ENCODE results near the gene EDN1.

The EDN1 gene

DNA sequence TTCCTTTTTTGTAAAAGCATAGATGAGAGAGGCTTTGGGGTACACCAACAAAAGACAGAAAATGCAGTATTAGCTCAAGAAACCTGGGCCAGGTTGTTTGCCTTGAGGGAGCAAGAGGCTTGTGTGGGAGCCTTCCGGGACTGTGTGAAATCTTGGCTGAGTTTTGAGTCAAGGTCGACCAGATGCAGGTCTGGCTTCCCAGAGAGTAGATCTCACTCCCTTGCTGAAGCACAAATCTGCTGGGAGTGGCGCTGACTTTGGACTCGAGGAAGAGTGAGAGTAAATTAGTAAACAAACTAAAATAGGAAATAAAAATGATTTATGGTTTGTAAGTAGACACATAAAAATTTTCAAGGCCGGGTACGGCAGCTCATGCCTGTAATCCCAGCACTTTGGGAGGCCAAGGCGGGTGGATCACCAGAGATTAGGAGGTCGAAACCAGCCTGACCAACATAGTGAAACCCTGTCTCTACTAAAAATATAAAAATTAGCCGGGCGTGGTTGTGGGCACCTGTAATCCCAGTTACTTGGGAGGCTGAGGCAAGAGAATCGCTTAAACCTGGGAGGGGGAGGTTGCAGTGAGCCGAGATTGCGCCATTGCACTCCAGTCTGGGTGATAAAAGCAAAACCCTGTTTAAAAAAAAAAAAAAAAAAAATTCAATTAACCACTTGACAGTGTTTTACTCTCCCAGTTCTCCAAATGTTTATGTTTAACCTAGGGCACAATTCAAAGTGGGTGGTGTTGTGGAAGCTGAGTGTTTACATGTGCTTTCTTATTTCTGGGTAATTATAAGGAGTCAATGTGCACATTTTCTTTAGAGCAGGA, 27.7 kb upstream of the EDN1 start:
- TF ChIP-seq, protein P1, sequence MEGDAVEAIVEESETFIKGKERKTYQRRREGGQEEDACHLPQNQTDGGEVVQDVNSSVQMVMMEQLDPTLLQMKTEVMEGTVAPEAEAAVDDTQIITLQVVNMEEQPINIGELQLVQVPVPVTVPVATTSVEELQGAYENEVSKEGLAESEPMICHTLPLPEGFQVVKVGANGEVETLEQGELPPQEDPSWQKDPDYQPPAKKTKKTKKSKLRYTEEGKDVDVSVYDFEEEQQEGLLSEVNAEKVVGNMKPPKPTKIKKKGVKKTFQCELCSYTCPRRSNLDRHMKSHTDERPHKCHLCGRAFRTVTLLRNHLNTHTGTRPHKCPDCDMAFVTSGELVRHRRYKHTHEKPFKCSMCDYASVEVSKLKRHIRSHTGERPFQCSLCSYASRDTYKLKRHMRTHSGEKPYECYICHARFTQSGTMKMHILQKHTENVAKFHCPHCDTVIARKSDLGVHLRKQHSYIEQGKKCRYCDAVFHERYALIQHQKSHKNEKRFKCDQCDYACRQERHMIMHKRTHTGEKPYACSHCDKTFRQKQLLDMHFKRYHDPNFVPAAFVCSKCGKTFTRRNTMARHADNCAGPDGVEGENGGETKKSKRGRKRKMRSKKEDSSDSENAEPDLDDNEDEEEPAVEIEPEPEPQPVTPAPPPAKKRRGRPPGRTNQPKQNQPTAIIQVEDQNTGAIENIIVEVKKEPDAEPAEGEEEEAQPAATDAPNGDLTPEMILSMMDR (conservative IDR thresholded peaks at IDR 0.05) = no peak
- no peak overlapping the region for H3K27ac ChIP-seq

DNA sequence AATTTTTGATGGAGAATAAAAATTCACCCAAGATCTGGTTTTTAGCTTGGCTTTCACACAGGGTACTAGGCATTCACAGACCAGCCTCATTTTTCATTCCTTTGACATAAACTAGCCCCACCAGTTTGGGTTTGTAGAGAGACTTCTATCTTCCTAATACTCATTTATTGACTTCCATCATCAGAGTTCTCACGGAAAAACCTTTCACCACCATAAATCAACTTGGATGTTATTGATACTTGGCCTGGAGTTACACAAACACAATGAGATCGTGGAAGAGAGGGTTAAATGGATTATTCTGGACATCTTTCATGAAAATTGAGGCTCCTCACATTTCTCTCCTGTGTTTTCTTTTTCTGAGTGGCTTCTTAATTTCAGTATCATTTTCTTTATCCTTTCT, 26.8 kb upstream of the EDN1 start:
- TF ChIP-seq, protein P1 (conservative IDR thresholded peaks at IDR 0.05) = no peak

DNA sequence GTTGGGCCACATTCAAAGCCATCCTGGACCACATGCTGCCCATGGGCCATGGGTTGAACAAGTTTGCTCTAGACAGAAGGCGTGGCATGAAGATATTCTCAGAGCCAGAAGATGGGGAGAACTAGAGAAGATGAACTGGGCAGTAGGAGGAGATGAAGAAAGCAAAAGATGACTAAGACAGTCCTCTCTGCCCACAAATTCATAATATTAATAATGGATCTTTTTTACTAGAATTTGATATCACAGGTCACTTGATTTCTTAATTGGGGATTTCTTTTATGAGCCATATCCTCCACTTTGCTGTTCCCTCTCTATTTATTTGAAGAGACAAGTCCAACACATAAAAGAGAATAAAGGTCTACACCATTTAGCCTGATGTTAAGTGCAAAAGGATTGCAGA, 25.5 kb upstream of the EDN1 start:
- H3K27ac ChIP-seq = no peak overlapping the region
- TF ChIP-seq, protein P1 (conservative IDR thresholded peaks at IDR 0.05) = no peak

More for the DNA sequence above, 26.8 kb upstream of the EDN1 start:
- no peak overlapping the region for H3K27ac ChIP-seq

DNA sequence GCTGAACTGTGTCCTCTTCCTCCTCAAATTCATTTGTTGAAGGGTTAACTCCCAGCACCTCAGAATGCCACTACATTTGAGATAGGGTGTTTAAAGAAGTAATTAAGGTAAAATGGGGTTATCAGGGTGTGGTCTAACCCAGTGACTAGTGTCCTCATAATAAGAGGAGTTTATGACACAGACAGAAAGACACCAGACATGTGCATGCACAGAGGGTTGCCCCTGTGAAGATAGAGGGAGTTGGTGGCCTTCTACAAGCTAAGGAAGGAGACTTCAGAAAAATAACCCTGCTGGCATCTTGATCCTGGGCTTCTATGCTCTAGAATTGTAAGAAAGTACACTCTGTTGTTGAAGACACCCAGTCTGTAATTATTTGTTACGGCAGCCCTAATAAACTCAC, 24.9 kb upstream of the EDN1 start:
- no peak overlapping the region for H3K27ac ChIP-seq

DNA sequence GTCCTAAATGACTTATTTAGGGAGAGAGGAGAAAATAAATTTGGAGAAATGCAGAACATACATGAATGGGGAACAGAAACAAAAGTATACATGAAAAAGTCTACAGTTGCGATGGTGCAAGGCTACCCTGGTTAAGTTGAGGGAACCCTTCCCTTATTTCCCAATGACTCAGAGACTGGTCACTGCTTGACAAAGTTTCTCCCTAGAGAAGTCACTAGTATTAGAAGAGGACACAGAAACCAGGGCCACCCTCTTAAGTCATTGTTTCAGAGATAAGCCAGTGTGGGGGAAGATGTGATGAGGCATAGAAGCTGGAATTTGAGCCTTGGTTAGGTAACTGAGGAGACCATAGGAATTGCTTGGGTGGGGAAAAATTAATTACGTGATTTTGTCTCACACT, 24.4 kb upstream of the EDN1 start:
- TF ChIP-seq, protein P1 (conservative IDR thresholded peaks at IDR 0.05) = no peak
- no peak overlapping the region for H3K27ac ChIP-seq

More for the DNA sequence above, 24.9 kb upstream of the EDN1 start:
- TF ChIP-seq, protein P1 (conservative IDR thresholded peaks at IDR 0.05) = no peak

DNA sequence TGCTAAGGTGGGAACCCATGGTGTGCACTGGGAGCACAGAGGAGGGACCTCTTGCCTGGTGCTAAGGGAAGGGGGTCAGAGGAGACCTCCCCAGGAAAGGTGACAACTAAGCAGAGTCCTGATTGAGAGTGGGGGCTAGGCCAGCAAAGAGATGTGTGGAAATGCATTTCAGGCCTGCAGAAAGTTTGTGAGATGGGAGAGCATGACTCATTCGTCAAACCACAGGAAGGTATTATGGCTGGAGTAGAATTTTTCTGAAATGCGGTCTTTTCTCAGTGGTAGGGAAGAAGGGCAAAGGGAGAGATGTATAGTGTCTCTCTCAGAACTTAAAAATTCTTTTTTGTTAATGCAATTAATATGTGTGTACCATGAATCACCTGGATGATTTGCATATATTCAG, 23.6 kb upstream of the EDN1 start:
- TF ChIP-seq, protein P1 (conservative IDR thresholded peaks at IDR 0.05) = no peak
- H3K27ac ChIP-seq = no peak overlapping the region

DNA sequence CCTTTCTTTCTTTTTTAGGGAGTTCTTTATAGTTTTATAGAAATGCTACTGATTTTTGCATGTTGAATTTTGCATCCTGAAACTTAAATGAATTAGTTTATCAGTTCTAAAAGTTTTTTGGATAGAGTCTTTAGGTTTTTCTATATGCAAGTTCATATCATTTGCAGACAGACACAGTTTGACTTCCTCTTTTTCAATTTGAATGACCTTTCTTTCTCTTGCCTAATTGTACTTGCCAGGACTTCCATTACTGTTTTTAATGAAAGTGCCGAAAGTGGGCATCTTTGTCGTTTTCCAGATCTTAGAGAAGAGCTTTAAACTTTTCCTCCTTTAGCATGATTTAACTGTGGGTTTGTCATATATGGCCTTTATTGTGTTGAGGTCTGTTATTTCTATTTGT, 21.1 kb upstream of the EDN1 start:
- TF ChIP-seq, protein P1 (conservative IDR thresholded peaks at IDR 0.05) = no peak
- no peak overlapping the region for H3K27ac ChIP-seq

Data from VCaP (cell line).